AG04450 (cell line): ENCODE results near the gene TRPM2. TPM values are rescaled to one million over a fixed set of nuclear protein-coding genes. Genes with fewer than 3 reads are reported as not detected.

ENCODE experiments used
- CTCF ChIA-PET: fragments of 300-600, 350-600 bp; formaldehyde crosslinking; extraction: SDS; loops from one replicate; lab custom pipeline; 2022; ENCODE audit warnings: antibody characterized with exemption, inconsistent platforms; lab: Charles Lee
- POLR2A ChIA-PET: fragments of 350-600 bp; formaldehyde crosslinking; extraction: SDS; loops from one replicate; lab custom pipeline; 2021; ENCODE audit warnings: antibody characterized with exemption, inconsistent platforms; lab: Yijun Ruan, JAX
- DNase-seq: peaks from one replicate; pipeline ENCODE4 v3.0.0-alpha.2; 2011; ENCODE audit warnings: low read depth, low spot score
- H3K27ac ChIP-seq: one replicate; pipeline ENCODE4 v1.5.1; 2012; ENCODE audit warnings: low read depth, low read length, control low read depth
- H3K27me3 ChIP-seq: one replicate; pipeline ENCODE4 v1.6.0; 2012; ENCODE audit warnings: low read length; ENCODE audit not compliant: control insufficient read depth, insufficient read depth
- H3K4me3 ChIP-seq: 2 replicates; pipeline ENCODE4 v1.5.1; 2011; ENCODE audit warnings: mild to moderate bottlenecking, low read depth, low read length, control low read depth
- H3K9me3 ChIP-seq: 2 replicates; pipeline ENCODE4 v1.5.1; 2012; ENCODE audit warnings: low read length; ENCODE audit not compliant: control insufficient read depth, insufficient read depth
- CTCF ChIP-seq: IDR thresholded peaks from 2 replicates; pipeline ENCODE4 v1.5.1; 2011; ENCODE audit warnings: low read depth, low read length, control low read depth, inconsistent platforms
- polyA plus RNA-seq: library from polyadenylated mRNA; depleted of rRNA; stranded (reverse); fragments of >200 nt; gene quantifications from 2 replicates; pipeline ENCODE4 v1.2.3, GENCODE V29; 2011

TRPM2 gene
- polyA plus RNA-seq, 1 experiment = not detected

GRCh38 chr21:44480200-44481053 is 127.0 kb downstream of the TRPM2 start:
- H3K9me3 ChIP-seq = no peaks in the 10 kb centered on the region; the same call in 1 of the 2 replicates
- POLR2A ChIA-PET = no interaction called here
- H3K27me3 ChIP-seq = no peaks in the 10 kb centered on the region
- no peak for DNase-seq
- no peak overlapping the region for H3K27ac ChIP-seq
- no peak for TF ChIP-seq CTCF
- CTCF ChIA-PET = no interaction called here
- H3K4me3 ChIP-seq = no peak overlapping the region

GRCh38 chr21:44482581-44483287 is 129.3 kb downstream of the TRPM2 start:
- no peak for DNase-seq
- no peak overlapping the region for H3K4me3 ChIP-seq
- POLR2A ChIA-PET = no interaction called here
- H3K27ac ChIP-seq = no peak overlapping the region
- CTCF ChIA-PET = no interaction called here
- H3K27me3 ChIP-seq = no peaks in the 10 kb centered on the region
- TF ChIP-seq CTCF = no peak
- no peaks in the 10 kb centered on the region; the same call in 1 of the 2 replicates for H3K9me3 ChIP-seq

GRCh38 chr21:44483288-44484237 is 130.1 kb downstream of the TRPM2 start:
- CTCF ChIA-PET = no interaction called here
- no peak for TF ChIP-seq CTCF
- Histone ChIP-seq H3K9me3 (no peaks in the 10 kb centered on the region; the same call in 1 of the 2 replicates), H3K4me3 (no peak overlapping the region), H3K27ac (no peak overlapping the region), H3K27me3 (no peaks in the 10 kb centered on the region)
- POLR2A ChIA-PET = no interaction called here
- DNase-seq = no peak

- H3K9me3 ChIP-seq = no peaks in the 10 kb centered on the region; the same call in 1 of the 2 replicates
- no peaks in the 10 kb centered on the region for H3K27me3 ChIP-seq
- POLR2A ChIA-PET = no interaction called here
- no peak overlapping the region for H3K4me3 ChIP-seq
- no peak for DNase-seq
- H3K27ac ChIP-seq = no peak overlapping the region
- TF ChIP-seq CTCF = no peak
- CTCF ChIA-PET = no interaction called here
Observed at GRCh38 chr21:44484498-44485253, 131.3 kb downstream of the TRPM2 start.
